ENCODE measurements around the gene RNF113B.

RNF113B gene

DNA sequence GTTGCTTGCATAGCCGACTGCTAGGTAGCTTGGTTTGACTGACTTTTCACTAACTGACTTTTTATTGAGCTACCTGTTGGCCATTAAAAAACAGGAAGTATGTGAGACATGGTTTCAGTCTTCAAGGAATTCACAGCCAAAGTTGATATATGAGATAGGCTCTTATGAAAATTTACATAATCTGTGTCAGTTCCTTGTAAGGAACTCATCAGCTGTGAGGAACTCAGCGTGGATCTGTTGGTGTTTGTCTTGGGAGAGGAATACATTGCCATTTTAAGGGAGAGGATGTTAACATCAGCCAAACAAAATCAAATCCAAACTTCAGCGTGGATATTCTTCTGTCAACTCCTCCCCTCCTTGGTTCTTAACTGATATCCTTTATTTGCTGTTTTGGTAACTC, 2.0 kb downstream of the RNF113B start:
- no peak for DNase-seq (ENCODE audit: low read depth, low spot score)

DNA sequence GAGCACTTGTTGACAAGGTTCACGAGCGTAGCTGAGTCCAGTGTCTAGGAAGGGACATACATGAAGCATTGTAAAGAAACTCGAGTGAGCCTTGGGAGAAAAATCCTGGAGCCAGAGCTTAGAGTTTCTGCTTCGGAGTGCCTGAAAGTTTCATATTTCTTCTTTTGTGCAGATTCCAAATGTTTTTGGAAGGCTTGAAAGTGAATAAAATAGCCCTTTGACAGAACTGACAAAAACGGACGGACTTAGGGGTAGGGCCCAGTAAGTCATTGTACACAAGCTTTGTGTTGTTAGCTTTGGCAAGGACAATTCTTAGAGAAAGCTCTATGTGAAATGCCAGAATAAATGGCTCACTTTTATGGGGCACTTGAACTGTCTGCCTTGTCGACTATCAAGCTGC, 2.8 kb downstream of the RNF113B start:
- no peak for DNase-seq (ENCODE audit: low read depth, low spot score)

DNA sequence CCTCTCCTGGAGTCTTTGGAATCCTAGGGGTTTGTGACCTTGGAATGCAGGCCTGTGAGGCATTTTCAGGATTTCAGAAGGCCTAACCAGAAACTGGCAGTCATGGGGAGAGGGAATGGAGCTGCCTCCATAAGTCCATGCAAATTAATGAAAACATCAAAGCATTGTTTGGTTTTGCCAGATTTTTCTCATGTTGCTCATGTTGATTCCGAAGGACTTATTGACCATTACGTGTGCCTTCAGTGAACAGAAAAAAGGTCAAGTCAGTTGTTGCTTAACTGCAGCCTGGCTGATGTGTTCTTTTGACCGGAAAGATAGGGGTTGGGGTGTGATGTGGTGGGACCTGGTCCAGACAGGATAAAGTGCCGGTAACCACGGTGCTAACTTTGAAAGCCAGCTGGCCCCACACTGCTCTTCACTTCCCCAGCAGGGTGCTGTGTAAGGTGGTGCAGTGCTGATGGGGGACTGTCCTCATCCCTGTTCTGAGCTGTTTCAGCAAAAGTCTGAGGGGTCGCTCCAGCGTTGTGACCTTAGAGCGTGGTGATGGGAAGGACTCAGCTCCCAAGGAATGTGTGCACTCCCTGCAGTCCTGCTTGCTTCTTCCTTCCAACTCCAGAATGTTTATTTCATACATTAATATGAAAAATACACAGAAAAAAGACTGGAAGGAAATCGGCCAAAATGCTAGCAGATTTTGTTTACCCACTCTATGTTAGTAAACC, 3.5 kb downstream of the RNF113B start:
- DNase-seq (ENCODE audit: low read depth, low spot score), result peak; percentile 54

DNA sequence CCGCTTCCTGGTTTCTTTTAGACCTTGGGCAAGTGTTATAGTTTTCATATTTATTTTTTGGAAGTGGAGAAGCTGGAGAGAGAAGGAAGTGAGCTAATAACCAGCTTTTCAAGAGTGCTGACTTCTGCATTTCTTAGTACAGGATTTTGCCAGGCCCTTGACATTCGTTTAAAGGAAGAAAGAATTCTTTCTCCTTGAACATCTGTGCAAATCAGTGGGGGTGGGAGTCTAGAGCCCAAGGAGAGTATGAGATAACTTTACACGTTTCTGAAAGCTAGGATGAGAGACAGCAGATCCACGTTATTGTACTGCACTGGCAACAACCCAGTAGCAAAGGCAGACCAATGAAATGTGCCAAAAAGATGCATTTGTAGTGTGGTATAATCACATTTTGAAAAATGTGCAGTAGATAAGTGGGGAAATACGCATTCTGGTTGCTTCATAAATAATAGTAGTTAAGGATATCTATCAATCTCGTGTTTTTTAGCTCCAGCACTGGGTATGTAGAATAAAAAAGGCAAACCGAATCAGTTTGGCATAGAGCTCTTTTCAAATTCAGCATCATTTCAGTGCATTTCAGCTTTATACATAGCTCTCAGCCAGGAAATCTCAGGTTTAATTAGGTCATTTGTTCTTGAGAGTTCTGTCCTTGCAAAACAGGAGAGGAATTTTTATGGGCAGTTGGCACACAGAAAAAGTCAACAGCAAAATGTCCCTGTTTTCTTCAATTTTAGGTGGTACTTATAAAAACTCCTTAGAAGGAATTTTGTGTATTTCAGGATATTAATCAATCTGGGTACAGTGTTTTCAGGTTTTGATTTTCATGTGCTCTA, 4.3 kb downstream of the RNF113B start:
- no peak for DNase-seq (ENCODE audit: low read depth, low spot score)

DNA sequence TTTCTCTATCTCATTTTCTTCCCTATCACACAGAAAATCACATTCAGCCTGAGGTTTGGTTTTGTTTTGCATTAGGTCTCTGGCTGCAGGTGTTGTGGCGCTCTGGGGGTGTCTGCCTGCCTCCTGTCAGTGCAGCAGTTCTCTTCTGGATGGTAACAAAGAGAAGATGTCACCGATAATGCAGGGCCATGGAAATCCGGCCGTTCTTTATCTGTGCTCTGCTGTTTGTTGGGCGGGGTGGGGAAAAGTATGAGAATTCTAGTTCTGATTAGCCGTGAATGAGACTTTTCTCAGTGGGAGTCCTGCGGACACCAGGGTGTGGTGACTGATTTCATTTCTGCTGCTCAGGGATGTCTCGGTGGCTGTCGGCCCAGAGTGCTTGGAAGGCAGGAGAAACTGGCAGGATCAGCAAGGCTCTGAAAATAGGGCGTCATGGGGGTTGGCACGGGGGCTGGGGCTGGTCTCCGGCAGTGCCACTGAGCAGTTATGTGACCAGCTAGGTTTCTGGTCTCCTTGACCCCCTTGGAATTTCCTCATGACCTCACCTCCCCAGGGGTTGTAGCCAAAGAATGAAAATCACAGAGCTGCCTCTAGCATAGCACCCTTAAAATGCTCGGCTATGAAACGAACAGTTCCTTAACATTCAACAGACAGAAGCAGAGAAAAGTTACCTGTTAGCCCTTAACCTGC, 5.0 kb downstream of the RNF113B start:
- DNase-seq (ENCODE audit: low read depth, low spot score), result no peak

DNA sequence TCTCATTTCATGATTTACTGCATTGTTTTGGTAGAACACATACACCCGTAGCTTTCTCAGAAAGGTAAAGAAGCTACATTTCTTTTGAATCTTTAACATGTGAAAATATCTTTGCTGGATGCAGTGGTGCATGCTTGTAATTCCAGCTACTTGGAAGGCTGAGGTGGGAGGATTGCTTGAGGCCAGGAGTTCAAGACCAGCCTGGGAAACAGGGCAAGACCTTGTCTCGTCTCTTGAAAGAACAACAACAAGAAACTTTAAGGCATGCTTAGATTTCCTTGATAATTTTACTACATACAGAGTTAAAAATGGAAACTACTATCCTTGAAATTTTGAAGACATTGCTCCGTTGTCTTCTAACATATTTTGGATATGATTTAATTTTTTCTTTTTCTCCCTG, 7.7 kb downstream of the RNF113B start:
- DNase-seq (ENCODE audit: low read depth, low spot score), result no peak

DNA sequence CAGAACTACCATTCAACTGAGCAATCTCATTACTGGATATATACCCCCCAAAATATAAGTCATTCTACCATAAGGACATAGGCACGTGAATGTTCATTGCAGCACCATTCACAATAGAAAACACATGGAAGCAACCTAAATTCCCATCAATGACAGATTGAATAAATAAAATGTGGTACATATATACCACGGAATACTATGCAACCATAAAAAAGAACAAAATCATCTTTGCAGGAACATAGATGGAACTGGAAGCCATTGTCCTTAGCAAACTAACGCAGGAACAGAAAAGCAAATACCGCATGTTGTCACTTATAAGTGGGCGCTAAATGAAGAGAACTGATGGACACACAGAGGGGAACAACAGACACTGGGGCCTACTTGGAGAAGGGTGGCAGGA, 14.1 kb downstream of the RNF113B start:
- no peak for DNase-seq (ENCODE audit: low read depth, low spot score)

DNA sequence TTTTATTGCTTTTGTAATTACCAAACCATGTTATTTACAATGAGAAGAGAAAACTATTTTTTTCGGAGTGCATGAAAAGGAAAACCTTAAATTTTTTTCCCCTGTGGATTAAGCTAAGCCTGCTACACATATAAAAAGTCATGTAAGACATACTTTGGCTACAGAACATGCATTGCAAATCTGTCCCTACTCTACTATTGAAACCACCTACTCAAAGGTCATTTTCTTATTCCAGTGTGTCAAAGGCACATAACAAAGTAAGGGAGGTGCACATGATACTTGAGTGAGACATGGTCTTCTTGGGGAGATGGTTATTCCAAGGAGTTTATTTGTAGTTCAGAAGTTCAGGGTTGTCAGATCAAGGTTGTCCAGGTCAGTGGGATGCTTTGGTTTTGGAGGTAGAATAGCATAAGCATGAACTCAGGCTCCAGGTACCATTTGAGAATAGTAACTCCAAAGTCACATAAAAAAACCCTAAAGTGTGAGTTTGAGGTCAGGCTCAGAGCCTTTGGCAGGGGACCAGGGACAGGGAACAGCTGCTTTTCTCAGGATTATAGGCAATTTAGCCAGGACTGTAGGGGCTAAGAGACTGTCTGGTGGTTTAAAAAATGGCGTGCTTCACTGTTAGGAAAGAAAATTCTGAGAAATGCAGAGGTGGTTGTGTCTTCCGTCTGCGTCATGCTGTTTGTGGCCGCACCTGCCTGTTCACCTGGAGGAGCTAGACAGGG, 18.7 kb downstream of the RNF113B start:
- DNase-seq (ENCODE audit: low read depth, low spot score), result no peak

DNA sequence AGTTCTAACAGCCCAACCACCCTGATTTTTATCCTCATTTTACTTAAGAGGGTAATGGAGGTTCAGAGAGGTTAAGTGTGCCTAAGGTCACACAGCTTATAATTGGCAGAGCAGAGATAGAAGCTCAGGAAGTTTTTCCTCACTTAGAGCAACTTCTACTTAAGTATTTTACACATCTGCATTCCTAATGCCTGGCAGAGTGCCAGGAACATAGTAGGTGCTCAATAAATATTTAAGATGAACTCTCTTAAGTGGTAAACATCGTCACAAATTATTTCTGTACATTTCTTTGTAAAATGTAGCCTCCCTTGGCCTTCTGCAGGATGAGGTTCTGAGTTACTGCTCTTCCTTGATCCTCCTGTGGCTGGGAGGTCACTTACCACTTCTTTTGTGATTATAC, 19.5 kb downstream of the RNF113B start:
- no peak for DNase-seq (ENCODE audit: low read depth, low spot score)

DNA sequence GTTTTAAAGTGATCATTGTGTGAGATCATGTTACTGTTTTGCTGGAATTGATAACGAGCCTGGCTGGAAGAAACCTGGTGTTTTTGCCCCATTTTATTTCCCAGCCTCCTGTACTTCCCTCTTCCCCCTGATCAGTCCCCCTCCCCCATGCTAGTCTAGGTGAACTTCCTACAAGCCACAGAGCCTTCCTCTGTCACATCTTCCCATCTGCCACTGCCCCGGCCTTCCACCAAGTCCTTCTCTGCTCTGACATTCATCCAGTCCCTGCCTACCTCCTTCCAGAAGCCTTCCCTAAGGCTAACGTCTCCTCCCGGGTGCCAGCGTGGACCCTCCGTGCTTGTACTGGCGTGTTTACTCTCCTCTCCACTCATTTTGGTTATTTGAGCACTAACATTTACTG, 19.9 kb downstream of the RNF113B start:
- no peak for DNase-seq (ENCODE audit: low read depth, low spot score)

DNA sequence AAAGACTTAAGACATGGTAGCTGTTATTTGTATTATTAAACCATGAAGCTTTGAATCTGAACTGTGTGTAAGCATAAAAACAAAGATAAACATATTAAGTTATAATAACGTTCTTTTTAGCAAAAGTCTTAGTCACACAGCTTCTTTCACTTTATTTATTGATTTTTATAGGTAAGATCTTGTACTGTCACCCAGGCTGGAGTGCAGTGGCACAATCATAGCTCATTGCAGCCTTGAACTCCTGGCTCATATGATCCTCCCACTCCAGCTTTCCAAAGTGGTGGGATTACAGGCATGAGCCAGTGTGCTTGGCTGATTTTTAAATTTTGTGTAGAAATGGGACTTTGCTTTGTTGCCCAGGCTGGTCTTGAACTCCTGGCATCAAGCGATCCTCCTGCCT, 20.8 kb downstream of the RNF113B start:
- no peak for DNase-seq (ENCODE audit: low read depth, low spot score)

DNA sequence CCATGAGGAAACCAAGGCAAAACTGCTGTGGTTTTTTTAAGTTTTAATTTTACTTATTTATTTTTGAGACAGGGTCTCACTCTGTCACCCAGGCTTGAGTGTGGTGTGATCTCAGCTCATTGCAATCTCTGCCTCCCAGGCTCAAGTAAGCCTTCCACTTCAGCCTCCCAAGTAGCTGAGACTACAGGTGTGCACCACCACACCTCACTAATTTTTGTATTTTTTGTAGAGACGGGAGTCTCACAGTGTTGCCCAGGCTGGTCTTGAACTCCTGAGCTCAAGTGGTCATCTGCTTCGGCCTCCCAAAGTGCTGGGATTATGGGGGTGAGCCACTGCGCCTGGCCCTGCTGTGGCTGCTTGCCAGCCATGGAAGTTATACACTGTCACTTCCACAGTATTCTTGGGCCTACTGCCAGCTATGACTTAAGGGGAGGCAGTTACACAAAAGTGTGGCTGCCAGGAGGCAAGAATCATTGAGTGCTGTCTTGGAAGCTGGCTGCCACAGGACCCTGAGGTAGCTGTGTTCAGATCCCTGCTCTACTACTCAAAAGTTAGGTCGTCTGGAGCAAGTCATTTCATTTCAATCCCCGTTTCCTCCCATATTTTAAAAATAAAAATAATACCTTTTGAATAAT, 21.5 kb downstream of the RNF113B start:
- no peak for DNase-seq (ENCODE audit: low read depth, low spot score)

DNA sequence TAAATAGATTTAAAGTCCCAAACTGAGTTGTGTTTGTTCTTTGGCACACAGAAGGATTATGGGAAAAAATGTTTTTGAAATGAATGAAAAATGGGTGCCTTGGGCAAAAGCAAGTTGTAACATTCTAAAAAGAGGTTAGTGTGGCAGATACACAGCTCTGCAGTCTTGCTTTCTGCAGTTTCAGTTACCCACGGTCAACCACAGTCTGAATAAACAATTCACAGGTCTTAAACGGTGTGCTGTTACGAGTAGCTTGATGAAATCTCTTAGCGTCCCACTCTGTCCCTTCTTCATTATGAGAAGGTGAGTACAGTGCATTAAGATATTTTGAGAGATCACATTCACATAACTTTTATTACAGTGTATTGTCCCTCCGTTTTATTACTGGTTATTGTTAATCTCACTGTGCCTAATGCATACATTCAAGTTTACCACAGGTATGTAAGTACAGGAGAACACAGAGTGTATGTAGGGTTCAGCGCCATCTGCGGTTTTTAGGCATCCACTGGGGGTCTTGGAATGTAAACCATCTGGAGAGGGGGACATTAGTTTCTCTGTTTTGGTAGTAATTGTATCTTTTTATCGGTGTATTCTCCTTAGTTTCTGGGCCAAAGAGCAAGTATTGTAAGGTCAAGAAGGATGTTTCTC, 26.1 kb downstream of the RNF113B start:
- DNase-seq (ENCODE audit: low read depth, low spot score), result no peak

DNA sequence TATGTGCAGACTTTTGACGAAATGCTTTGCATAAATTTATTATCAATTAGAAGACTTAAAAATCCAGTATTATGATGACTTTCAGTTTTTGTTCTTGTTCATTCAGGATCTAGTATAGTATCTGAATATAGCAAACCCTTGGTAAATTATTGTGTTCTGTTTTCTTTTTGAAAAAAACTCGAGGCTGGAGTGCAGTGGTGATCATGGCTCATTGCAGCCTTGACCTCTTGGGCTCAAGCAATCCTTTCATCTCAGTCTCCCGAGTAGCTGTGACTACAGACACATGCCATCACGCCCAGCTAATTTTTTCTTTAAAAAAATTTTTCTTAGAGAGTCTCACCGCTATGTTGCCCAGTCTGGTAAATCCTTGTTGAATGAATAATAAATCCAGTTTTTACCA, 29.5 kb downstream of the RNF113B start:
- no peak for DNase-seq (ENCODE audit: low read depth, low spot score)

DNA sequence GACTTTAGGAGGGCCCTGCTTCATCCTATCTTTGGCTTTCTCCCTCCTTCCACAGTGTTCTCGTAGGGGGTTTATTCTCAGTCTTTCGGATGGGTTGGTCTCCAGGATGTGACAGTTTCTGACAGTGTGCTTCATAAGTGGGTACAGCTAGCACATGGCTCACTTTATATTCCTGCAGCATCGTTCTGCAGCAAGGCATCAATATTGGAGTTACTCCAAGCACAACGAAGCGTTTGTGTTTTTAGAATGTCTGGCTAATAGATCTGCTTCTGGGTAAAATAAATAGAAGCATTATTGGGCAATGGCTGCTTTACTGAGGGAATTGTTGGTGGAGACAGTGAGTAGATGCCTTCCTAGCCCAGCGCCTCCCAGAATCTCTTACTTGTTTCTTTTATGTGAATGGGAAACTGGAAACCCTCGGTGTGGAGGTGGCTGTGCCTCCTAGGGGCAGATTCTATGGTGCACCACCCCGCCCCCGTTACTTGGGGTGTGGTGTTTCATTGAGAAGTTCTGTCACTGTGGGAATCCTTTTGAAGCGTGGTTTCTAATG, 32.2 kb downstream of the RNF113B start:
- DNase-seq (ENCODE audit: low read depth, low spot score), result no peak

DNA sequence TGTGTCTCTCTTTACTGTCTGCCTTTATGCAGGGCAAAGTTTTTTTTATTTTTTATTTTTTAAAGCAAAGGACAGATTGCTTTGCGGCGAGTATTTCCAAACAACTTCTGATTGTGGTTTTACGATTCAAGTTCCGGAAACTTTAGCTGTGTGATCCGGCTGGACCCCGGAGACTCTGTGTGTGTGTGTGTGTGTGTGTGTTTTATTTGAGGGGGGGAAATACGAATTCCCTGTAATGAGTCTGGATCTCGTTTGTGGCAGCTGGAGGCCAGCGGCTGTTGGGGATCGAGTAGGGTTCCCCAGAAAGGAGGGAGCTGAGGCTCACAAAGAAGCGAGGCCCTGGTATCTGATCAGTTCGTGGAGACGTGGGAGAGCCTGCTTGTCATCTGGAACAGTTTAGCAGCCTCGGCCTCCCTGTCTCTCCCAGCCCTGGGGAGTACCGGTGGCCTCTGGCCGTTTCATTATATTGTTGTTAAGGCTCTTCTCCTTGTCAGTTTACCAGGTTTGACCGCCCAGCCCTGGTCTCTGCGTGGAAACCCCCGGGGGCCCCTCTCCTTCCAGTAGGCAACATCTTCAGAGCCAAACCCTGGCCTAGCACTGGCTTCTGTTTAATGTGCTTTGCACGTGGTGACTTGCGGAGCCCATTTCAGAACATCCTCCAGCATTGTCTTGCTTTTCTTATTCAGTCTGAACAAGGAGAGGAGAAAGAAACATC, 32.9 kb downstream of the RNF113B start:
- DNase-seq (ENCODE audit: low read depth, low spot score), result no peak

DNA sequence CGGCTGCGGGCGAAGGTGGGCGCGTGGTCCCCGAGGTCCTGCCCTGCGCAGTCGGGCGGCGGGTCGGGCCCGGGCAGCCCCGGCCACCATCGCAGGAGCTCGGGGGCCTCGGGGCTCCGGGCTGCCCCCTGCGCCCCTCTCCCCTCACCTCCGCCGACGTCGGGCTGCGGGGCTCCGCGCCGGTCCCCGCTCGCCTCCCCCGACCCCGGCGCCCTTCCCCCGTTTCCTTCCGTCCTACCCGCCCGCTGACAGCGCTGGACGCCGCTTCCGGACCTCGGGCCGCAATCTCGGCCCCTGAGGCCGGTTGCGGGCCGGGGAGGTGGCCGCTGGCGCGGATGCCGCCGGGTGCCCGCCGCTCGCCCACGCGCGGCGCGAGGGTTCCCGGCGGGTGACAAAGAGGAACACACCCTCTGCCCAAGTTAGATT, 33.5 kb downstream of the RNF113B start:
- no peak for DNase-seq (ENCODE audit: low read depth, low spot score)

DNA sequence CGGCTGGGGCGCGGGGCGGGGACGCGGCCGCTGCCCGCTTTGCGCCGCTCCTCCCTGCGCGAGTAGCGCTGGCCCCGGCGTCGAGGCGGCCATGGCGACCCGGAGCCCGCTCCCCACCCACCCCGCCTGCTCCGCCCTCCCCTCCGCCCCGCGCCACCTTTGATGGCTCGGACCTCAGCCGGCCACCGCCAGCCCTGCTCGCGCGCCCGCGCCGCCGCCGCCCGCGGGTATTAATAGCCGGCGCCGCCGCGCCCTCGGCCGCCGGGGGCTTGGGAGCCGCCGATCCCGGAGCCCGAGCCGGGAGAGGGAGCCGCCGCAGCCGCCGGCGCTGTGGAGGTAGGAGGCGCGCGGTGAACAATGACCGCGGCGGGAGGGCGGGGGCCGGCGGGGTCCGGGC, 33.9 kb downstream of the RNF113B start:
- DNase-seq (ENCODE audit: low read depth, low spot score), result no peak

DNA sequence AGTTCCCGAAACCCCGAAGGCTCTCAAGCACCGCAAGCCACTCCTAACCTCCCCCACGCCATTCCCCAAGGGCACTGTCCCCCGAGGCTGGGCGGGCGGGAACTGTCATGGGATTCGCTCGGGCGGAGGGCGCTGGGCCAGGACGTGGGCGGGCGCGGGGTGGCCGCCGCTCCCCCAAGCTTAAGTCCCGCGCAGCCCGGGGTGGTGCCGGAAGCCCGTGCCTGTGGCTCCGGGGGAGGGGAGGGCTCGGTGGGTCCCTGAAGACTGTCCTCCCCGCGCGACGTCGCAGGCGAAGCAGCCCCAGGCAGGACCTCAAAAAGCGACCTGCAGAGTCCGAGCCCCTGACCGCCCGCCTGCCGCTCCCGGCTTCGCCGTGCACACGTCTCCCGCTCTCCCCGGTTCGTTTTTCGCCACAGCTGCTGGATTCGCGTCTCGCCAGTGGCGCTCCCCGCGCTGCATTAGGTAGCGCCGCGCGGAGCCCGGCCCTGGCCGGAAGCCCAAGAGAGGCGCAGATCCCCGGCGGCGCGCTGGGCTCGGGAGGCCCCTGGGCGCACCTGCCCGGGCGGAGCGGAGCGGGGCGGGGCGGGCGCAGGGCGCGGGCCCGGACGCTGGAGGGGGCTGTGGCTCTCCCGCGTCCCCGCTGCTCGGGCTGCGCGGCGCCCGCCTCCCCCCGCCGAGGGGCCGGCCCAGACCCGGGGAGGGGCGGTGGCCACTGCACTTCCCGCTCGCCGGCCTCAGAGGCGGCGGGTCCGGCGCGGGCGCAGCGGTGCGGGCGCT, 34.5 kb downstream of the RNF113B start, which contains the start of gene FARP1:
Gene FARP1 (plus strand): TSS at position 715 of the 777 bp plus-strand sequence. CDS start 70,149 bp downstream, outside the sequence.
- no peak for DNase-seq (ENCODE audit: low read depth, low spot score)
